OCI-LY1 (cell line): ENCODE results near the gene DOCK2.

Experiments
- EZH2 ChIP-seq: fragments of 200-600 bp; sonication (generic), shearing (Covaris generic); IDR thresholded peaks from 2 replicates; pipeline ENCODE4 v1.8.0; 2017; ENCODE audit warnings: borderline replicate concordance, mixed run types, mild to moderate bottlenecking, antibody characterized with exemption, low read length, moderate library complexity, mixed read lengths
- TF ChIP-seq, protein P1 (sequence below): fragments of 200-600 bp; sonication (generic), shearing (Covaris generic); IDR thresholded peaks from 2 replicates; pipeline ENCODE4 v1.5.1; 2017; ENCODE audit warnings: mild to moderate bottlenecking, antibody characterized with exemption, low read length, moderate library complexity, mixed read lengths

- TF ChIP-seq, protein P1, sequence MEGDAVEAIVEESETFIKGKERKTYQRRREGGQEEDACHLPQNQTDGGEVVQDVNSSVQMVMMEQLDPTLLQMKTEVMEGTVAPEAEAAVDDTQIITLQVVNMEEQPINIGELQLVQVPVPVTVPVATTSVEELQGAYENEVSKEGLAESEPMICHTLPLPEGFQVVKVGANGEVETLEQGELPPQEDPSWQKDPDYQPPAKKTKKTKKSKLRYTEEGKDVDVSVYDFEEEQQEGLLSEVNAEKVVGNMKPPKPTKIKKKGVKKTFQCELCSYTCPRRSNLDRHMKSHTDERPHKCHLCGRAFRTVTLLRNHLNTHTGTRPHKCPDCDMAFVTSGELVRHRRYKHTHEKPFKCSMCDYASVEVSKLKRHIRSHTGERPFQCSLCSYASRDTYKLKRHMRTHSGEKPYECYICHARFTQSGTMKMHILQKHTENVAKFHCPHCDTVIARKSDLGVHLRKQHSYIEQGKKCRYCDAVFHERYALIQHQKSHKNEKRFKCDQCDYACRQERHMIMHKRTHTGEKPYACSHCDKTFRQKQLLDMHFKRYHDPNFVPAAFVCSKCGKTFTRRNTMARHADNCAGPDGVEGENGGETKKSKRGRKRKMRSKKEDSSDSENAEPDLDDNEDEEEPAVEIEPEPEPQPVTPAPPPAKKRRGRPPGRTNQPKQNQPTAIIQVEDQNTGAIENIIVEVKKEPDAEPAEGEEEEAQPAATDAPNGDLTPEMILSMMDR: no peak
- no peak for TF ChIP-seq EZH2
These were observed 63.5 kb downstream of the DOCK2 start for GRCh38 chr5:169700611-169701010.
